ENCODE data around the gene MOGAT1.

DNA sequence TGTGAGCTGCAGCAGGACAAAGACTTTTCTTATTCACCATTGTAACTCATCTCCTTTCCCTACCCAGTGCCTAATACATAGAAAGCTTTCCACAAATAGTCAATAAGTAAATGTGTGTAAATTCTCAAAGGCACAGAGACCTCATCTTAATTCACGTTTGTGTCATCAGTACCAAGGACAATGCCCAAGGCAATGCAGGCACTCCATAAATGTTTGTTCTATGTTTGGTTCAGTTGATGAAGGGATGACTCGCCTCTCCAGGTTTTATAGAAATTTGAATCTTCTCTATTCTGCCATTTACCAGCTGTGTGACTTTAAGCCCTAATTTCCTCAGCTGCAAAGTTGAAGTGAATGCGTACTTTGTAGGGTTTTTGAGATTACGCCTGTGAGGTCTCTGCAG lies 2.1 kb upstream of the MOGAT1 start:
- TF ChIP-seq, protein P1, sequence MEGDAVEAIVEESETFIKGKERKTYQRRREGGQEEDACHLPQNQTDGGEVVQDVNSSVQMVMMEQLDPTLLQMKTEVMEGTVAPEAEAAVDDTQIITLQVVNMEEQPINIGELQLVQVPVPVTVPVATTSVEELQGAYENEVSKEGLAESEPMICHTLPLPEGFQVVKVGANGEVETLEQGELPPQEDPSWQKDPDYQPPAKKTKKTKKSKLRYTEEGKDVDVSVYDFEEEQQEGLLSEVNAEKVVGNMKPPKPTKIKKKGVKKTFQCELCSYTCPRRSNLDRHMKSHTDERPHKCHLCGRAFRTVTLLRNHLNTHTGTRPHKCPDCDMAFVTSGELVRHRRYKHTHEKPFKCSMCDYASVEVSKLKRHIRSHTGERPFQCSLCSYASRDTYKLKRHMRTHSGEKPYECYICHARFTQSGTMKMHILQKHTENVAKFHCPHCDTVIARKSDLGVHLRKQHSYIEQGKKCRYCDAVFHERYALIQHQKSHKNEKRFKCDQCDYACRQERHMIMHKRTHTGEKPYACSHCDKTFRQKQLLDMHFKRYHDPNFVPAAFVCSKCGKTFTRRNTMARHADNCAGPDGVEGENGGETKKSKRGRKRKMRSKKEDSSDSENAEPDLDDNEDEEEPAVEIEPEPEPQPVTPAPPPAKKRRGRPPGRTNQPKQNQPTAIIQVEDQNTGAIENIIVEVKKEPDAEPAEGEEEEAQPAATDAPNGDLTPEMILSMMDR (tag by site-specific recombination; IDR thresholded peaks at IDR 0.05) = no peak
- TF ChIP-seq GLI4 (tag by site-specific recombination; IDR thresholded peaks at IDR 0.05) (no peak), TCF7L2 (IDR thresholded peaks at IDR 0.05; ENCODE audit: borderline replicate concordance, low read depth, low read length) (no peak), ZNF664 (tag by site-specific recombination; IDR thresholded peaks at IDR 0.05) (no peak), ZNF24 (tag by site-specific recombination; IDR thresholded peaks at IDR 0.05) (no peak), ZNF274 (IDR thresholded peaks at IDR 0.05; ENCODE audit: low read length) (no peak), ZNF274 (tag by site-specific recombination; IDR thresholded peaks at IDR 0.05; ENCODE audit: borderline replicate concordance) (no peak)
- TF ChIP-seq, protein P2, sequence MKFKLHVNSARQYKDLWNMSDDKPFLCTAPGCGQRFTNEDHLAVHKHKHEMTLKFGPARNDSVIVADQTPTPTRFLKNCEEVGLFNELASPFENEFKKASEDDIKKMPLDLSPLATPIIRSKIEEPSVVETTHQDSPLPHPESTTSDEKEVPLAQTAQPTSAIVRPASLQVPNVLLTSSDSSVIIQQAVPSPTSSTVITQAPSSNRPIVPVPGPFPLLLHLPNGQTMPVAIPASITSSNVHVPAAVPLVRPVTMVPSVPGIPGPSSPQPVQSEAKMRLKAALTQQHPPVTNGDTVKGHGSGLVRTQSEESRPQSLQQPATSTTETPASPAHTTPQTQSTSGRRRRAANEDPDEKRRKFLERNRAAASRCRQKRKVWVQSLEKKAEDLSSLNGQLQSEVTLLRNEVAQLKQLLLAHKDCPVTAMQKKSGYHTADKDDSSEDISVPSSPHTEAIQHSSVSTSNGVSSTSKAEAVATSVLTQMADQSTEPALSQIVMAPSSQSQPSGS (tag by site-specific recombination; IDR thresholded peaks at IDR 0.05; ENCODE audit: low read depth) = no peak

All from HEK293 (cell line).